Bronchial epithelial cell (primary cell): ENCODE data around the gene AEBP2. TPM values are rescaled to one million over a fixed set of nuclear protein-coding genes. Genes with fewer than 3 reads are reported as not detected.
A peak's percentile ranks its signal among the peaks of the same experiment; 100 is the strongest.

Experiments
- DNase-seq: peaks from one replicate; pipeline ENCODE4 v3.0.0-alpha.2; 2010; ENCODE audit warnings: low read depth
- FAIRE-seq: peaks from 2 replicates; lab custom pipeline; 2011; peaks lifted over from hg19 to GRCh38; lab: Jason Lieb, UNC
- H3K27me3 ChIP-seq: 2 replicates; pipeline ENCODE4 v1.5.1; 2011; ENCODE audit warnings: low read length; ENCODE audit not compliant: control insufficient read depth, insufficient read depth
- H3K36me3 ChIP-seq: 2 replicates; pipeline ENCODE4 v1.5.1; 2011; ENCODE audit warnings: low read length; ENCODE audit not compliant: control insufficient read depth, insufficient read depth
- H3K4me3 ChIP-seq: 2 replicates; pipeline ENCODE4 v1.5.1; 2011; ENCODE audit warnings: mild to moderate bottlenecking, low read depth, low read length, control low read depth
- total RNA-seq: library from RNA; depleted of rRNA; stranded (reverse); fragments of >200 nt; gene quantifications from 2 replicates; pipeline ENCODE4 v1.2.1, GENCODE V29; 2014
- TF ChIP-seq, protein P1 (sequence below): IDR thresholded peaks from 2 replicates; pipeline ENCODE4 v1.5.1; 2011; ENCODE audit warnings: mild to moderate bottlenecking, moderate library complexity, low read length, control low read depth, inconsistent platforms; ENCODE audit not compliant: insufficient read depth, severe bottlenecking

The AEBP2 gene
- total RNA-seq, 1 donor from 2014 or later = 12.6 TPM

DNA sequence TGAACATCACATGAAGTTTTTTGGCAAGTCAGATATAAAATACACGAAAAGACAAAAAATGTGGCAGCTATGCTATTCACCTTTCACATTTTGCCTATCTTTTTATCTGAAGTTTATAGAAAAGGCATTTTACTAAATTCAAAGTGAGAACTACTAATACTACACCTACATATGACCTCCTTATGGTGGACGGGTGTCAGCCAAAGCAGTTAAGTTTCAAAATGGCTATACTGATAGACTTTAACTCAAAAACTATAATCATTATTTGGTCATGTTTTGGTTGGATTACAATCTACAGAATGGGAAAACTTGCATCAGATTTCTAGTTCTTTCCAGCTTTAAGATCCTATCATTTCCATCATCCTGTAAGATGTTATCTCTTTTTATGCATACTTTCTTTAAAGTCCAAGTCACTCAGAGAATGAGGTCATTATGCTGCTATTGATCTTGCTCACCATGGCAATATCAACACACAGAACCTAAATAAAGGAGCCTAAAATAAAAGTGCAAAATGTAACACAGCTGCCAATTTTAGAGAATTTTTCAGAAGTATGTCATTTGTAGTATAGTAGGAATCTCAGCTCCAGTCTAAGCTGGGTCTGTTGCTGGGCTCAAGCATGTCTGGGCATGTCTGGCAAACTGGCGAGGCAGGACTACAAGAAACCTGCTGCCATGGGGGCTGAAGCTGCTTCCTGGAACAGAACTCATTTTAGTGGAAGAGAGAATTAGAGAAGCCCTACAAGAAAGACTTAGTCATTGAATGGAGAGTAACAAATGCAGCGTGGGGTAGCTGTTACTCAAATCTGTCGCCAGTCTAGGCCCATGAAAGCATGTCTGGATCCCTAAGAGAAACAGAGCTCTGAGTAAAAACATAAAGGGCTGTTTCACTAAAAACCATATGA, 7.6 kb upstream of the AEBP2 start:
- H3K27me3 ChIP-seq = no peaks in the 10 kb centered on the region
- no peak overlapping the region for H3K4me3 ChIP-seq
- TF ChIP-seq, protein P1, sequence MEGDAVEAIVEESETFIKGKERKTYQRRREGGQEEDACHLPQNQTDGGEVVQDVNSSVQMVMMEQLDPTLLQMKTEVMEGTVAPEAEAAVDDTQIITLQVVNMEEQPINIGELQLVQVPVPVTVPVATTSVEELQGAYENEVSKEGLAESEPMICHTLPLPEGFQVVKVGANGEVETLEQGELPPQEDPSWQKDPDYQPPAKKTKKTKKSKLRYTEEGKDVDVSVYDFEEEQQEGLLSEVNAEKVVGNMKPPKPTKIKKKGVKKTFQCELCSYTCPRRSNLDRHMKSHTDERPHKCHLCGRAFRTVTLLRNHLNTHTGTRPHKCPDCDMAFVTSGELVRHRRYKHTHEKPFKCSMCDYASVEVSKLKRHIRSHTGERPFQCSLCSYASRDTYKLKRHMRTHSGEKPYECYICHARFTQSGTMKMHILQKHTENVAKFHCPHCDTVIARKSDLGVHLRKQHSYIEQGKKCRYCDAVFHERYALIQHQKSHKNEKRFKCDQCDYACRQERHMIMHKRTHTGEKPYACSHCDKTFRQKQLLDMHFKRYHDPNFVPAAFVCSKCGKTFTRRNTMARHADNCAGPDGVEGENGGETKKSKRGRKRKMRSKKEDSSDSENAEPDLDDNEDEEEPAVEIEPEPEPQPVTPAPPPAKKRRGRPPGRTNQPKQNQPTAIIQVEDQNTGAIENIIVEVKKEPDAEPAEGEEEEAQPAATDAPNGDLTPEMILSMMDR = no peak
- no peak for FAIRE-seq
- DNase-seq = peak; percentile 95
- no peaks in the 10 kb centered on the region for H3K36me3 ChIP-seq

DNA sequence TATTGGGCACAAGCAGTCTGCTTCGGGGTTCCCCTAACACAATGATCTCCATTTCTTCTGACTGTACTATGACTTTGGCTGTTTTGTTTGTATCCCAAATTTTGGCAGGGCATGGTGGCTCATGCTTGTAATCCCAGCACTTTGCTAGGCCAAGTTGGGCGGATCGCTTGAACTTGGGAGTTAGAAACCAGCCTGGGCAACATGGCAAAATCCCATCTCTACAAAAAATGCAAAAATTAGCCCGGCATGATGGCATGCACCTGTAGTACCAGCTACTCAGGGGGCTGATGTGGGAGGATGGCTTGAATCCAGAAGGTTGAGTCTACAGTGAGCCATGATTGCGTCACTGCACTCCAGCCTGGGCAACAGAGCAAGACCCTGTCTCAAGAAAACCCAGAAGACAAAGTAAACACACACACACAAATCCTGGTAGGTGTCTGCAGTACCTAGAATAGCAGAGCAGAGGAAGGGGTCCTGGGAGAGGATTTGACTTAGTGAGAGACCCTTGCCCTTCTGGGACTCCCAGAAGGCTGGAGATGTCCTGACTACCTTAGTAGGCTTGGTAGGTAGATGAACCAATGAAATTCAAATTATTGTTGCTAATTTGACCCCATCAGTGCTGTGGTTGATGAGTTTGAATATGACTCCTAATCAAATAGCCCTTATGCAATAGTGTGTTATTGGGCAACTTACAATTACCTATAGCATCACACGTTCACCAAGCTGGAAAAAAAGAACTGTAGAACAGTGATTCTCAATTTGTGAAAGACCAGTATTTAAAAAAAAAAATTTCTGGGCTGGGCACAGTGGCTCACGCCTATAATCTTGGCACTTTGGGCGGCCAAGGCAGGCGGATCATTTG, 6.8 kb upstream of the AEBP2 start:
- no peaks in the 10 kb centered on the region for H3K27me3 ChIP-seq
- FAIRE-seq = no peak
- DNase-seq = peak; percentile 64
- H3K36me3 ChIP-seq = no peaks in the 10 kb centered on the region
- TF ChIP-seq, protein P1 = no peak
- no peak overlapping the region for H3K4me3 ChIP-seq

GRCh38 chr12:19434538-19434937, 4.8 kb upstream of the AEBP2 start:
- H3K36me3 ChIP-seq = no peaks in the 10 kb centered on the region
- TF ChIP-seq, protein P1 = no peak
- DNase-seq (no peak), FAIRE-seq (no peak)
- H3K4me3 ChIP-seq = no peak overlapping the region
- H3K27me3 ChIP-seq = no peaks in the 10 kb centered on the region

DNA sequence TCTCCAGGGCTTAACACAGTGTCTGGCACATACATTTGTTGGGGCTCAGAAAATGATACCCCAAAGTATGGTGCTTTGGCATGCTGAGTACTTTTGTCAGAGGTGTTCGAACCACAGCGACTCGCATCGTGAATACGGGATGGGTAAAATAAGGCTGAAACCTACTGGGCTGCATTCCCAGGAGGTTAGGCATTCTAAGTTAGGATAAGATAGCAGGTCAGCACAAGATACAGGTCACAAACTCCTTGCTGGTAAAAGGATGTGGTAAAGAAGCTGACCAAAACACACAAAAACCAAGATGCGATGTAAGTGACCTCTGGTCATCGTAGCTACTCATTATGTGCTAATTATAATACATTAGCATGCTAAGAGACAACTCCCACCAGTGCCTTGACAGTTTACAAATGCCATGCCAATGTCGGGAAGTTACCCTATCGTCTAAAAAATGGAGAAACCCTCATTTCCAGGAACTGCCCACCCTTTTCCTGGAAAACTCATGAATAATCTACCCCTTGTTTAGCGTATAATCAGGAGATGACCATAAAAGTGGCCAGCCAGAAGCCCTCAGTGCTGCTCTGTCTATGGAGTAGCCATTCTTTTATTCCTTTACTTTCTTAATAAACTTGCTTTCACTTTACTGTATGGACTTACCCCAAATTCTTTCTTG, 3.3 kb upstream of the AEBP2 start:
- no peaks in the 10 kb centered on the region for H3K27me3 ChIP-seq
- DNase-seq (no peak), FAIRE-seq (peak; percentile 36)
- no peaks in the 10 kb centered on the region for H3K36me3 ChIP-seq
- no peak overlapping the region for H3K4me3 ChIP-seq
- TF ChIP-seq, protein P1 = no peak

- Histone ChIP-seq H3K4me3 (no peak overlapping the region), H3K36me3 (no peaks in the 10 kb centered on the region), H3K27me3 (no peaks in the 10 kb centered on the region)
- no peak for FAIRE-seq
- DNase-seq = peak; percentile 62
- TF ChIP-seq, protein P1 = no peak
These were observed 2.4 kb upstream of the AEBP2 start for GRCh38 chr12:19436931-19437330.
